ENCODE data around the gene AHI1.

GRCh38 chr6:135372758-135373157 lies 124.8 kb downstream of the AHI1 start:
- TF ChIP-seq, protein P1, sequence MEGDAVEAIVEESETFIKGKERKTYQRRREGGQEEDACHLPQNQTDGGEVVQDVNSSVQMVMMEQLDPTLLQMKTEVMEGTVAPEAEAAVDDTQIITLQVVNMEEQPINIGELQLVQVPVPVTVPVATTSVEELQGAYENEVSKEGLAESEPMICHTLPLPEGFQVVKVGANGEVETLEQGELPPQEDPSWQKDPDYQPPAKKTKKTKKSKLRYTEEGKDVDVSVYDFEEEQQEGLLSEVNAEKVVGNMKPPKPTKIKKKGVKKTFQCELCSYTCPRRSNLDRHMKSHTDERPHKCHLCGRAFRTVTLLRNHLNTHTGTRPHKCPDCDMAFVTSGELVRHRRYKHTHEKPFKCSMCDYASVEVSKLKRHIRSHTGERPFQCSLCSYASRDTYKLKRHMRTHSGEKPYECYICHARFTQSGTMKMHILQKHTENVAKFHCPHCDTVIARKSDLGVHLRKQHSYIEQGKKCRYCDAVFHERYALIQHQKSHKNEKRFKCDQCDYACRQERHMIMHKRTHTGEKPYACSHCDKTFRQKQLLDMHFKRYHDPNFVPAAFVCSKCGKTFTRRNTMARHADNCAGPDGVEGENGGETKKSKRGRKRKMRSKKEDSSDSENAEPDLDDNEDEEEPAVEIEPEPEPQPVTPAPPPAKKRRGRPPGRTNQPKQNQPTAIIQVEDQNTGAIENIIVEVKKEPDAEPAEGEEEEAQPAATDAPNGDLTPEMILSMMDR (conservative IDR thresholded peaks at IDR 0.05 in 1 of 2, IDR thresholded peaks at IDR 0.05 in 1 of 2; ENCODE audit: extremely low read depth in 1 of 2, insufficient read depth in 1 of 2, low read depth in 1 of 2, low read length in 2 of 2), result no peak
- no peak for TF ChIP-seq EZH2 (IDR thresholded peaks at IDR 0.05; ENCODE audit: borderline replicate concordance, low read length)

All from mammary epithelial cell (primary cell).